ENCODE results near the gene FBXW5.

Gene FBXW5

GRCh38 chr9:136949239-136949816 is 4.8 kb upstream of the FBXW5 start:
- no peak for DNase-seq (ENCODE audit: low spot score)

GRCh38 chr9:136947955-136948510 is 3.5 kb upstream of the FBXW5 start:
- no peak for DNase-seq (ENCODE audit: low spot score)

GRCh38 chr9:136947028-136947891 is 2.7 kb upstream of the FBXW5 start:
- no peak for DNase-seq (ENCODE audit: low spot score)

GRCh38 chr9:136946228-136947027 is 1.9 kb upstream of the FBXW5 start:
- no peak for DNase-seq (ENCODE audit: low spot score)

- no peak for DNase-seq (ENCODE audit: low spot score)
Measured at GRCh38 chr9:136945333-136946227, 1.0 kb upstream of the FBXW5 start.

- DNase-seq (ENCODE audit: low spot score): no peak
Measured at GRCh38 chr9:136944212-136944518, 373 bp downstream of the FBXW5 start.

- DNase-seq (ENCODE audit: low spot score): no peak
Measured at GRCh38 chr9:136943291-136944211, 987 bp downstream of the FBXW5 start.

- DNase-seq (ENCODE audit: low spot score): no peak
Measured at GRCh38 chr9:136942881-136943230, 1.7 kb downstream of the FBXW5 start.

GRCh38 chr9:136942112-136942880 is 2.2 kb downstream of the FBXW5 start:
- DNase-seq (ENCODE audit: low spot score): no peak

- DNase-seq (ENCODE audit: low spot score): no peak
Measured at GRCh38 chr9:136941231-136942111, 3.1 kb downstream of the FBXW5 start.

- no peak for DNase-seq (ENCODE audit: low spot score)
Measured at GRCh38 chr9:136940526-136941230, 3.9 kb downstream of the FBXW5 start.

GRCh38 chr9:136939996-136940525 is 4.5 kb downstream of the FBXW5 start:
- no peak for DNase-seq (ENCODE audit: low spot score)

GRCh38 chr9:136939431-136939995 is 5.0 kb downstream of the FBXW5 start:
- no peak for DNase-seq (ENCODE audit: low spot score)

GRCh38 chr9:136937186-136938001 is 7.1 kb downstream of the FBXW5 start:
- no peak for DNase-seq (ENCODE audit: low spot score)

- no peak for DNase-seq (ENCODE audit: low spot score)
Measured at GRCh38 chr9:136936645-136937170, 7.8 kb downstream of the FBXW5 start.

GRCh38 chr9:136935651-136936050 is 8.9 kb downstream of the FBXW5 start:
- DNase-seq (ENCODE audit: low spot score): no peak

Data from left forelimb (tissue), 1 donor.